Neural cell (in vitro differentiated cells): ENCODE data around the gene GINS1.

Source experiments
- CTCF ChIP-seq: fragments of 450-650 bp; IDR thresholded peaks from 2 replicates; pipeline ENCODE4 v1.5.1; 2014; ENCODE audit warnings: antibody characterized with exemption, mild to moderate bottlenecking, moderate library complexity; ENCODE audit not compliant: poor library complexity, severe bottlenecking
- EP300 ChIP-seq: fragments of 450-650 bp; conservative IDR thresholded peaks from 2 replicates; pipeline ENCODE4 v1.6.1; 2014; ENCODE audit warnings: antibody characterized with exemption, mild to moderate bottlenecking, moderate library complexity; ENCODE audit not compliant: poor library complexity, severe bottlenecking
- EZH2 ChIP-seq: fragments of 200-600, 300-800 bp; shearing (Covaris generic), sonication (generic); IDR thresholded peaks from 2 replicates; pipeline ENCODE4 v1.6.1; 2014; ENCODE audit warnings: antibody characterized with exemption, low read length, borderline replicate concordance, mild to moderate bottlenecking; ENCODE audit not compliant: insufficient read depth, poor library complexity, severe bottlenecking
- MXI1 ChIP-seq: fragments of 450-650 bp; conservative IDR thresholded peaks from 2 replicates; pipeline ENCODE4 v1.6.1; 2014; ENCODE audit warnings: antibody characterized with exemption, mild to moderate bottlenecking; ENCODE audit not compliant: poor library complexity, severe bottlenecking
- POLR2AphosphoS5 ChIP-seq: IDR thresholded peaks from 2 replicates; pipeline ENCODE4 v1.6.1; 2012
- RAD21 ChIP-seq: fragments of 450-650 bp; conservative IDR thresholded peaks from 2 replicates; pipeline ENCODE4 v1.6.1; 2014; ENCODE audit warnings: antibody characterized with exemption, mild to moderate bottlenecking, moderate library complexity
- REST ChIP-seq: IDR thresholded peaks from 2 replicates; pipeline ENCODE4 v1.6.1; 2012; ENCODE audit warnings: borderline replicate concordance
- SMC3 ChIP-seq: fragments of 450-650 bp; conservative IDR thresholded peaks from 2 replicates; pipeline ENCODE4 v1.6.1; 2014; ENCODE audit warnings: antibody characterized with exemption, mild to moderate bottlenecking, moderate library complexity; ENCODE audit not compliant: poor library complexity
- TAF1 ChIP-seq: IDR thresholded peaks from 2 replicates; pipeline ENCODE4 v1.6.1; 2012; ENCODE audit warnings: low read depth

- TF ChIP-seq CTCF (no peak), MXI1 (no peak), POLR2AphosphoS5 (no peak), SMC3 (no peak), EP300 (no peak), EZH2 (no peak), TAF1 (no peak), RAD21 (no peak), REST (no peak)
These were observed 62.1 kb downstream of the GINS1 start for GRCh38 chr20:25469558-25469957.
